ENCODE measurements around the gene TRNT1. TPM values are rescaled to one million over a fixed set of nuclear protein-coding genes. Genes with fewer than 3 reads are reported as not detected.

TRNT1 gene
- 14.2 and 16.6 TPM in 2 replicates for total RNA-seq (2014; rRNA removed; shearing (Covaris generic))
- 31.1 and 31.4 TPM in 2 replicates for polyA plus RNA-seq (2016; fragmentation: Nextera tagmentation; extraction: Ambion mirVana)

DNA sequence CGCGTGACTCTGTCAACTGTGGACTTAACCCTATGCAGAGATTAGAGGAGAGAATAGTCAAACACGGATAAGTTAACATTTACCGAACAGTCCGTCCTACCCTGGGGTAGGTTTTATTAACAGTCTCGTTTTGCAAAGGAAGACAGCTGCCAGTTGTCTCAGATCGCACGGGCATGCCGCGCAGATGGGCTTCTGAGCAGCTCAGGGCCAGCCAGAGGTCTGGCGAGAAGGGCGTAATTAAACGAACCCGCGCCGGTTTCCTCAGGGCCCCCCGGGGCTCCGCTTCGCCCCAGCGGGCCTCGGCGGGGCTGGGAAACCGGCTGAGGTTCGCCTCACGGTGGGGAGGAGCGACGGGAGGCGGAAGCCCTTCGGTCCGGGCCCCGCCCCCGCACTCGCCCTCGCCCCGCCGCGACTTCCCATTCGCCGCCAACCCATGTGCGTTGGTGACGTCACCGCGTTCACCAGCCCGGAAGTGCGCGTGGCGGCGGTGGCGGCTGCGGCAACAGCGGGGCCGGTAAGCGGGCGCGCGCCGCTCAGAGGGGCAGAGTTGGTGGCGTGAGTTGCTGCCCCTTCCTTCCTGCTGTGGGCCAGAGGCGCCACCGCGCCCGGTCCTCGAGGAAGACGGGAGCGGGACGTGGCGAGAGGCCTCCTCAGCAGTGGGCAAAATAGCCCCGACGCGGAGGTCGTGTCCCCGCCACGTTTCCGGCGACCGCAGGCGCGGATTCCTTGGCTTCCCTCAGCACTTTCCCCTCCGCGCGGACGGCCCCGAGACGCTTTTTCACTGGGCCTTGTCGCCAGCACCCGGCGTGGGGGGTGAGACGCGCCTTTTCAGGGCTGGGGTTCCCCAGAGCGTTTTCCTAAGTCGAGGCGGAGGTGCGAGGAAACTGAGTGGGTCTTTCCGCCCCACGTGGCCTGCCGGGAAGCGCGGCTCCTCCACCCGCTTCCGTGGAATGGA, at the start of gene TRNT1:
TSS of gene TRNT1 (plus strand) at position 464 of the 955 bp plus-strand sequence. CDS start 2,101 bp downstream, outside the sequence.
- WGBS, 2 experiments (ENCODE audit: low coverage in 1 of 2, low lambda C conversion rate in 2 of 2, missing lambda C conversion rate in 2 of 2), result 1 to 2% methylated on average over 88 to 98 of the region's 100 CpGs
- peak within 1 kb of the TSS; percentile 89 for H3K27ac ChIP-seq
- peak within 1 kb of the TSS; percentile 97 for H3K9ac ChIP-seq
- H3K4me1 ChIP-seq (ENCODE audit: insufficient read depth), result peaks cover 7% of the 10 kb centered on the region
- peak within 1 kb of the TSS; percentile 93 for H2AFZ ChIP-seq
- peak within 1 kb of the TSS; percentile 86 for H3K4me3 ChIP-seq
- DNase-seq, result peak; percentile 99
- H3K79me2 ChIP-seq (ENCODE audit: insufficient read depth), result peaks cover 46% of the 10 kb centered on the region
- no peaks in the 10 kb centered on the region for H3K27me3 ChIP-seq (replicated peaks; ENCODE audit: insufficient read depth)
- no peaks in the 10 kb centered on the region for H3K9me3 ChIP-seq (ENCODE audit: low read depth)
- peaks cover 19% of the 10 kb centered on the region for H3K36me3 ChIP-seq (ENCODE audit: low read depth)
- peak within 1 kb of the TSS; percentile 92 for H3K4me2 ChIP-seq (ENCODE audit: unreplicated experiment)
- no peak for TF ChIP-seq EZH2 (IDR thresholded peaks at IDR 0.05; ENCODE audit: insufficient read depth, poor library complexity, severe bottlenecking)
- TF ChIP-seq EZH2phosphoT487 (IDR thresholded peaks at IDR 0.05; ENCODE audit: insufficient read depth, low read depth), result no peak
- H4K20me1 ChIP-seq (ENCODE audit: insufficient read depth), result no peaks in the 10 kb centered on the region
- in situ Hi-C loops (cut with MboI), result no loop called here
- no peaks in the 10 kb centered on the region for H3F3A ChIP-seq (ENCODE audit: insufficient read depth)
- no peaks in the 10 kb centered on the region for H3K9me2 ChIP-seq (ENCODE audit: insufficient read depth)

DNA sequence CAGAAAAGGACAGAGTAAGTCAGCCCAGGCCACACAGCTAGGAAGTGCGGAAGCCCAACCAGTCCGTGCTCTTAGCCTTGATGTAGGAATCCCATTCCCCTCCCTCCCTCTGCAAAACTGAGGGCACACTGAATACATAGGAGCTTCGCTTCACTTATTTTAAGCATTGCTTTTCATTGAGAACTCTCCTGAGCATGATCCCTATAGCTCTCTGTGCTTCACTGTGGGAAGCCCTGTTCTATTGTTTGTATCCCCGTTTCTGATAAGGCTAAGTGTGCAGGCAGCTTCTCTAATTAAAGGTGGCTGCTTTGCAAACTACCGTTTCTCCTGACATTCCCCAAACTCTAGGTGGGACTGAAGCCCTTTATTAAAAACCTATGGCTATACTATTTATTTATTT, 46.4 kb upstream of the TRNT1 start:
- no peaks in the 10 kb centered on the region for H3F3A ChIP-seq (ENCODE audit: insufficient read depth)
- no peaks in the 10 kb centered on the region for H3K27me3 ChIP-seq (replicated peaks; ENCODE audit: insufficient read depth)
- no peaks in the 10 kb centered on the region for H3K9me2 ChIP-seq (ENCODE audit: insufficient read depth)
- H4K20me1 ChIP-seq (ENCODE audit: insufficient read depth), result no peaks in the 10 kb centered on the region
- no peak for DNase-seq
- H3K9me3 ChIP-seq (ENCODE audit: low read depth), result no peaks in the 10 kb centered on the region
- no peak overlapping the region for H3K4me2 ChIP-seq (ENCODE audit: unreplicated experiment)
- in situ Hi-C loops (cut with MboI), result no loop called here
- H3K9ac ChIP-seq, result no peak overlapping the region
- H3K4me1 ChIP-seq (ENCODE audit: insufficient read depth), result no peaks in the 10 kb centered on the region
- H3K36me3 ChIP-seq (ENCODE audit: low read depth), result no peaks in the 10 kb centered on the region
- no peak overlapping the region for H3K27ac ChIP-seq
- TF ChIP-seq EZH2 (IDR thresholded peaks at IDR 0.05; ENCODE audit: insufficient read depth, poor library complexity, severe bottlenecking) (no peak), EZH2phosphoT487 (IDR thresholded peaks at IDR 0.05; ENCODE audit: insufficient read depth, low read depth) (no peak)
- WGBS, 2 experiments (ENCODE audit: low coverage in 1 of 2, low lambda C conversion rate in 2 of 2, missing lambda C conversion rate in 2 of 2), result 29 to 50% methylated on average over 5 of the region's 5 CpGs
- H2AFZ ChIP-seq, result no peak overlapping the region
- H3K79me2 ChIP-seq (ENCODE audit: insufficient read depth), result no peaks in the 10 kb centered on the region
- H3K4me3 ChIP-seq, result no peak overlapping the region

DNA sequence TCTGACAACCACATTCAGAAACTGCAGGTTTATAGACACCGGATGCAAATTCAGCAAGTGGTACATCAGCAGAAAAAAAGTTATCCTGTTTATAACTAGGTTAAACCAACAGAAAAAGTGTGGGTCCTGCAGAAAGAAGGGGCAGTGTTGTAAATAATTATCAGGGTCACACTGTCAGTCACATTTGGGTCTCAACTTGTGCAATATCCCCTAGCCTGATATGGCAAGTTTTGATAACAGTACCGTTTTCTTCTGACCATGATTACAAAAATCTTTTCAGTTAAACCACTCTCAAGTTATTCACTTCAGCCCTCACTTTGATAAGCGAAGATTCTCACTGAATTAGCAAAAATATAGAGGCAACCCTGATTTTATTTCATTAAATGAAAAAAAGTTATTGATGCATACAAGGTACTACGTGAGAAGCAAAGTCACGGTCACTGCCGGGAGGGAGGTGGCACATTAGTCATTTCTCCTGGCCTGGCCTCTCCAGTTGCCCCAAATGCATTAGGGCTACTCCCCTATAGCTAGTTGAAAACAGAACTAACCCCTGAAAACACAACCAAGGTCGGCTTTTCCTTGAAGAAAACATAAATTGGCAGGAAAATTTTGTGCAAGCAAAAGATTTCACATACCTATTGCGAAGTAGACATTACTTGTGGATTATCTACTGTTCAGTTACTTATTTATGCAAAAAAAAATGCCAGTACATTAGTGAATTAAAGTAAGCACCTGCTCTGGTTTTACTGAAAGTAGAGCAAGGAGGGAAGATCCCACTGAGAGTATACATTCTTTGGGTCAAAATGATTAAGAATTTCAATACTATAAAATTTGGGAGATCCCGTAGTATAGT, 45.1 kb upstream of the TRNT1 start:
- H3K4me2 ChIP-seq (ENCODE audit: unreplicated experiment), result no peak overlapping the region
- H2AFZ ChIP-seq, result no peak overlapping the region
- no peaks in the 10 kb centered on the region for H3K27me3 ChIP-seq (replicated peaks; ENCODE audit: insufficient read depth)
- H3K9ac ChIP-seq, result no peak overlapping the region
- in situ Hi-C loops (cut with MboI), result no loop called here
- WGBS, 2 experiments (ENCODE audit: low coverage in 1 of 2, low lambda C conversion rate in 2 of 2, missing lambda C conversion rate in 2 of 2), result 39 to 48% methylated on average over 9 of the region's 9 CpGs
- DNase-seq, result no peak
- no peak overlapping the region for H3K4me3 ChIP-seq
- no peaks in the 10 kb centered on the region for H3K36me3 ChIP-seq (ENCODE audit: low read depth)
- H3F3A ChIP-seq (ENCODE audit: insufficient read depth), result no peaks in the 10 kb centered on the region
- H3K79me2 ChIP-seq (ENCODE audit: insufficient read depth), result no peaks in the 10 kb centered on the region
- H3K9me2 ChIP-seq (ENCODE audit: insufficient read depth), result no peaks in the 10 kb centered on the region
- H3K27ac ChIP-seq, result no peak overlapping the region
- H3K9me3 ChIP-seq (ENCODE audit: low read depth), result no peaks in the 10 kb centered on the region
- H3K4me1 ChIP-seq (ENCODE audit: insufficient read depth), result no peaks in the 10 kb centered on the region
- no peaks in the 10 kb centered on the region for H4K20me1 ChIP-seq (ENCODE audit: insufficient read depth)
- TF ChIP-seq EZH2phosphoT487 (IDR thresholded peaks at IDR 0.05; ENCODE audit: insufficient read depth, low read depth) (no peak), EZH2 (IDR thresholded peaks at IDR 0.05; ENCODE audit: insufficient read depth, poor library complexity, severe bottlenecking) (no peak)

DNA sequence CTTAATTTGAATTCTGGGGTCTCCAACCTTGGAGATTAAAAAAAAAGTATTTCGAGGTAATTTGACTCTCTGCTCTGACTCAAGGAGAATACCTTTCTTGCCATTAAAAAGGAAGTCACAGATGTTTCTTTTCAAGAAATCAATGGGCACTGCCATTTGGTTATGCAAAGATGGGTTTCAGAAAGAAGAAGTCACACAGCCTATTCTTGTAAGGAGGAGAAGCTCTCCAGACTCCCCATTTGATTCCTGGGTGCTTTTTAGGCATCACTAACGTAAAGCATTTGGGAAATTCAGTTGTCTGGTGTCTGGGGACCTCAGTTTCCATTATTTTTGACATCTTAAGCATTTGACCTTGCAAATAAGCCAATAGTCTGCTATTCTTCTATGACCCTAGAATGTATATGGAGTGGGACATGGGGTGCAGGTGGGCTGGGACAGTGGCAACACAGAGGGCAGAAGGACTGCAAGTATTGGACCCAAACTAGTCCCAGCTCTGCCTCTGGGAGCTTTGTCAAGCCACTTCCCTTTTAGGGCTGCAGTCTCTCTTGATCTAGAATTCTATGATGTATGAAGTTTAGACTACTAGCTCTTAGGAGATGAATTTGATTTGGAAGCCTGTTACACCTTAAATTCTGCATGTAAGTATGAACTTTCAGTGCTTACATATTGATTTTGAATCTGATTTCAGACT, 44.4 kb upstream of the TRNT1 start:
- TF ChIP-seq EZH2phosphoT487 (IDR thresholded peaks at IDR 0.05; ENCODE audit: insufficient read depth, low read depth) (no peak), EZH2 (IDR thresholded peaks at IDR 0.05; ENCODE audit: insufficient read depth, poor library complexity, severe bottlenecking) (no peak)
- no peaks in the 10 kb centered on the region for H3F3A ChIP-seq (ENCODE audit: insufficient read depth)
- 8% methylated on average over 2 of the region's 2 CpGs for WGBS, 2 experiments (ENCODE audit: low coverage in 1 of 2, low lambda C conversion rate in 2 of 2, missing lambda C conversion rate in 2 of 2)
- in situ Hi-C loops (cut with MboI), result no loop called here
- H3K79me2 ChIP-seq (ENCODE audit: insufficient read depth), result no peaks in the 10 kb centered on the region
- no peaks in the 10 kb centered on the region for H3K9me2 ChIP-seq (ENCODE audit: insufficient read depth)
- no peaks in the 10 kb centered on the region for H3K9me3 ChIP-seq (ENCODE audit: low read depth)
- no peaks in the 10 kb centered on the region for H3K27me3 ChIP-seq (replicated peaks; ENCODE audit: insufficient read depth)
- H3K9ac ChIP-seq, result no peak overlapping the region
- no peak overlapping the region for H3K4me3 ChIP-seq
- no peak overlapping the region for H2AFZ ChIP-seq
- H3K4me1 ChIP-seq (ENCODE audit: insufficient read depth), result no peaks in the 10 kb centered on the region
- H3K27ac ChIP-seq, result no peak overlapping the region
- no peak overlapping the region for H3K4me2 ChIP-seq (ENCODE audit: unreplicated experiment)
- no peaks in the 10 kb centered on the region for H4K20me1 ChIP-seq (ENCODE audit: insufficient read depth)
- no peak for DNase-seq
- no peaks in the 10 kb centered on the region for H3K36me3 ChIP-seq (ENCODE audit: low read depth)

Data from GM23248 (cell line).